Activated naive CD8-positive, alpha-beta T cell treated with anti-CD3 and anti-CD28 coated beads for 36 hours (primary cell): ENCODE measurements around the gene DENND11. TPM values are rescaled to one million over a fixed set of nuclear protein-coding genes. Genes with fewer than 3 reads are reported as not detected.
"Not testable (repeated sequence)": the region's sequence is repeated elsewhere in the genome, so short reads cannot be mapped to it uniquely, and the experiment has no call there.

Experiments
- DNase-seq: peaks from one replicate; pipeline ENCODE4 v3.0.0; 2021
- H3K27ac Mint-ChIP-seq: one replicate; pipeline ENCODE4 v1.8.0; 2022; ENCODE audit warnings: mild to moderate bottlenecking, moderate library complexity, mixed read lengths
- H3K27me3 Mint-ChIP-seq: one replicate; pipeline ENCODE4 v1.8.0; 2022; ENCODE audit warnings: mild to moderate bottlenecking, mixed read lengths
- H3K36me3 Mint-ChIP-seq: one replicate; pipeline ENCODE4 v1.8.0; 2021; ENCODE audit warnings: mild to moderate bottlenecking, mixed read lengths
- H3K4me1 Mint-ChIP-seq: one replicate; pipeline ENCODE4 v1.8.0; 2021; ENCODE audit warnings: mixed read lengths
- H3K4me3 Mint-ChIP-seq: one replicate; pipeline ENCODE4 v1.8.0; 2022; ENCODE audit warnings: mild to moderate bottlenecking, moderate library complexity, mixed read lengths
- H3K9me3 Mint-ChIP-seq: one replicate; pipeline ENCODE4 v1.8.0; 2022; ENCODE audit warnings: mixed read lengths
- total RNA-seq, 2 experiments: library from RNA; stranded (reverse); gene quantifications; one replicate each; pipeline ENCODE4 v1.2.3, GENCODE V29; 2021

DENND11 gene
- total RNA-seq, 2 experiments from 2014 or later = 29.9 to 32.9 TPM

GRCh38 chr7:141699860-141700259 is 2.1 kb downstream of the DENND11 start:
- Mint-ChIP-seq H3K4me1 (peaks cover 60% of the 10 kb centered on the region), H3K4me3 (peak overlapping the region; percentile 73), H3K9me3 (no peaks in the 10 kb centered on the region), H3K27me3 (peaks cover 5% of the 10 kb centered on the region), H3K27ac (no peak overlapping the region), H3K36me3 (peaks cover 3% of the 10 kb centered on the region)
- no peak for DNase-seq

- H3K9me3 Mint-ChIP-seq = no peaks in the 10 kb centered on the region
- no peak for DNase-seq
- peak overlapping the region; percentile 30 for H3K4me3 Mint-ChIP-seq
- H3K36me3 Mint-ChIP-seq = peaks cover 3% of the 10 kb centered on the region
- peak overlapping the region; percentile 30 for H3K27ac Mint-ChIP-seq
- peaks cover 66% of the 10 kb centered on the region for H3K4me1 Mint-ChIP-seq
- H3K27me3 Mint-ChIP-seq = peaks cover 3% of the 10 kb centered on the region
Measured at GRCh38 chr7:141698247-141699015, 3.5 kb downstream of the DENND11 start.

- Mint-ChIP-seq H3K4me3 (no peak overlapping the region), H3K4me1 (peaks cover 67% of the 10 kb centered on the region), H3K27ac (no peak overlapping the region)
Measured at GRCh38 chr7:141697211-141697871, 4.6 kb downstream of the DENND11 start.

GRCh38 chr7:141696348-141696747 is 5.6 kb downstream of the DENND11 start:
- DNase-seq = no peak
- peaks cover 68% of the 10 kb centered on the region for H3K4me1 Mint-ChIP-seq
- H3K27me3 Mint-ChIP-seq = no peaks in the 10 kb centered on the region
- H3K36me3 Mint-ChIP-seq = peaks cover 3% of the 10 kb centered on the region
- no peak overlapping the region for H3K27ac Mint-ChIP-seq
- H3K9me3 Mint-ChIP-seq = no peaks in the 10 kb centered on the region
- H3K4me3 Mint-ChIP-seq = no peak overlapping the region

More at GRCh38 chr7:141697211-141697871, 4.6 kb downstream of the DENND11 start:
- no peak for DNase-seq
- Mint-ChIP-seq H3K9me3 (no peaks in the 10 kb centered on the region), H3K27me3 (no peaks in the 10 kb centered on the region), H3K36me3 (peaks cover 3% of the 10 kb centered on the region)

GRCh38 chr7:141695803-141696289 is 6.1 kb downstream of the DENND11 start:
- DNase-seq = no peak
- H3K27ac Mint-ChIP-seq = no peak overlapping the region
- peaks cover 69% of the 10 kb centered on the region for H3K4me1 Mint-ChIP-seq
- H3K9me3 Mint-ChIP-seq = no peaks in the 10 kb centered on the region
- H3K36me3 Mint-ChIP-seq = peaks cover 3% of the 10 kb centered on the region
- no peaks in the 10 kb centered on the region for H3K27me3 Mint-ChIP-seq
- H3K4me3 Mint-ChIP-seq = no peak overlapping the region

GRCh38 chr7:141693082-141693481 is 8.9 kb downstream of the DENND11 start:
- H3K27ac Mint-ChIP-seq = no peak overlapping the region
- DNase-seq = no peak
- no peak overlapping the region for H3K4me3 Mint-ChIP-seq
- peaks cover 4% of the 10 kb centered on the region for H3K36me3 Mint-ChIP-seq
- H3K4me1 Mint-ChIP-seq = peaks cover 48% of the 10 kb centered on the region
- H3K9me3 Mint-ChIP-seq = no peaks in the 10 kb centered on the region
- no peaks in the 10 kb centered on the region for H3K27me3 Mint-ChIP-seq

GRCh38 chr7:141691961-141692360 is 10.0 kb downstream of the DENND11 start:
- Mint-ChIP-seq H3K27me3 (no peaks in the 10 kb centered on the region), H3K4me3 (no peak overlapping the region), H3K9me3 (no peaks in the 10 kb centered on the region), H3K4me1 (peaks cover 38% of the 10 kb centered on the region), H3K36me3 (peaks cover 4% of the 10 kb centered on the region), H3K27ac (no peak overlapping the region)
- no peak for DNase-seq

GRCh38 chr7:141691540-141691939 is 10.4 kb downstream of the DENND11 start:
- no peak for DNase-seq
- H3K4me3 Mint-ChIP-seq = no peak overlapping the region
- no peaks in the 10 kb centered on the region for H3K9me3 Mint-ChIP-seq
- no peak overlapping the region for H3K27ac Mint-ChIP-seq
- peaks cover 38% of the 10 kb centered on the region for H3K4me1 Mint-ChIP-seq
- H3K27me3 Mint-ChIP-seq = no peaks in the 10 kb centered on the region
- peaks cover 4% of the 10 kb centered on the region for H3K36me3 Mint-ChIP-seq

- Mint-ChIP-seq H3K36me3 (peaks cover 13% of the 10 kb centered on the region), H3K4me1 (peaks cover 26% of the 10 kb centered on the region)
- H3K4me3 Mint-ChIP-seq, H3K9me3 Mint-ChIP-seq, H3K27ac Mint-ChIP-seq, DNase-seq, H3K27me3 Mint-ChIP-seq: not testable (repeated sequence)
Measured at GRCh38 chr7:141689072-141689825, 12.7 kb downstream of the DENND11 start.

- no peaks in the 10 kb centered on the region for H3K27me3 Mint-ChIP-seq
- H3K36me3 Mint-ChIP-seq = peaks cover 13% of the 10 kb centered on the region
- no peak overlapping the region for H3K4me3 Mint-ChIP-seq
- no peak for DNase-seq
- H3K4me1 Mint-ChIP-seq = peaks cover 23% of the 10 kb centered on the region
- no peak overlapping the region for H3K27ac Mint-ChIP-seq
- H3K9me3 Mint-ChIP-seq = no peaks in the 10 kb centered on the region
Measured at GRCh38 chr7:141688043-141688442, 13.9 kb downstream of the DENND11 start.

- Mint-ChIP-seq H3K27ac (no peak overlapping the region), H3K27me3 (no peaks in the 10 kb centered on the region), H3K9me3 (no peaks in the 10 kb centered on the region), H3K4me3 (no peak overlapping the region), H3K36me3 (peaks cover 17% of the 10 kb centered on the region), H3K4me1 (peaks cover 19% of the 10 kb centered on the region)
- DNase-seq = no peak
Measured at GRCh38 chr7:141686670-141687069, 15.3 kb downstream of the DENND11 start.

- H3K4me1 Mint-ChIP-seq = peaks cover 19% of the 10 kb centered on the region
- no peak overlapping the region for H3K27ac Mint-ChIP-seq
- no peak overlapping the region for H3K4me3 Mint-ChIP-seq
- no peaks in the 10 kb centered on the region for H3K27me3 Mint-ChIP-seq
- H3K9me3 Mint-ChIP-seq = no peaks in the 10 kb centered on the region
- DNase-seq = no peak
- peaks cover 17% of the 10 kb centered on the region for H3K36me3 Mint-ChIP-seq
Measured at GRCh38 chr7:141686074-141686473, 15.9 kb downstream of the DENND11 start.

GRCh38 chr7:141685285-141686023 is 16.5 kb downstream of the DENND11 start:
- peaks cover 16% of the 10 kb centered on the region for H3K4me1 Mint-ChIP-seq
- no peak overlapping the region for H3K4me3 Mint-ChIP-seq
- DNase-seq = no peak
- no peaks in the 10 kb centered on the region for H3K9me3 Mint-ChIP-seq
- H3K27ac Mint-ChIP-seq = no peak overlapping the region
- peaks cover 18% of the 10 kb centered on the region for H3K36me3 Mint-ChIP-seq
- H3K27me3 Mint-ChIP-seq = no peaks in the 10 kb centered on the region

GRCh38 chr7:141679014-141679413 is 23.0 kb downstream of the DENND11 start:
- Mint-ChIP-seq H3K27me3 (no peaks in the 10 kb centered on the region), H3K4me1 (peaks cover 15% of the 10 kb centered on the region), H3K4me3 (no peak overlapping the region), H3K9me3 (no peaks in the 10 kb centered on the region), H3K27ac (peak overlapping the region; percentile 32), H3K36me3 (peaks cover 10% of the 10 kb centered on the region)
- DNase-seq = no peak
